Neuronal stem cell (in vitro differentiated cells): ENCODE results near the gene STRN.
"Not testable (repeated sequence)": the region's sequence is repeated elsewhere in the genome, so short reads cannot be mapped to it uniquely, and the experiment has no call there.

Experiments used
- DNase-seq: peaks from one replicate; pipeline ENCODE4 v3.0.0-alpha.2; 2013; ENCODE audit warnings: low spot score
- H2AFZ ChIP-seq: one replicate; pipeline ENCODE4 v1.6.1; 2013; ENCODE audit warnings: mild to moderate bottlenecking, low read length, inconsistent platforms
- H2AK5ac ChIP-seq: 2 replicates; pipeline ENCODE4 v1.6.1; 2013; ENCODE audit warnings: low read depth, mild to moderate bottlenecking, inconsistent platforms, low read length, moderate library complexity, mixed read lengths
- H2BK120ac ChIP-seq: 2 replicates; pipeline ENCODE4 v1.6.1; 2013; ENCODE audit warnings: low read depth, mild to moderate bottlenecking, inconsistent platforms, low read length, moderate library complexity, mixed read lengths
- H2BK12ac ChIP-seq: one replicate; pipeline ENCODE4 v1.6.1; 2013; ENCODE audit warnings: low read length, inconsistent platforms
- H2BK15ac ChIP-seq: 2 replicates; pipeline ENCODE4 v1.6.1; 2013; ENCODE audit warnings: mild to moderate bottlenecking, low read length, inconsistent platforms, mixed read lengths
- H2BK5ac ChIP-seq: one replicate; pipeline ENCODE4 v1.6.1; 2013; ENCODE audit warnings: inconsistent platforms, mild to moderate bottlenecking, low read length, moderate library complexity
- H3K14ac ChIP-seq: one replicate; pipeline ENCODE4 v1.6.1; 2013; ENCODE audit warnings: low read length, inconsistent platforms
- H3K18ac ChIP-seq: 2 replicates; pipeline ENCODE4 v1.6.1; 2013; ENCODE audit warnings: low read length, inconsistent platforms
- H3K23ac ChIP-seq: 2 replicates; pipeline ENCODE4 v1.6.1; 2013; ENCODE audit warnings: low read depth, mild to moderate bottlenecking, mixed read lengths, low read length, inconsistent platforms; ENCODE audit not compliant: poor library complexity
- H3K27ac ChIP-seq: replicated peaks from 3 replicates; pipeline ENCODE4 v1.5.1; 2013; ENCODE audit warnings: low read length, inconsistent platforms
- H3K27me3 ChIP-seq, 3 experiments: 2 replicates each; pipeline ENCODE4 v1.6.1; 2013; ENCODE audit warnings: low read length in 3 of 3, mild to moderate bottlenecking in 2 of 3, inconsistent platforms in 1 of 3, low read depth in 1 of 3, mixed read lengths in 1 of 3, moderate library complexity in 1 of 3; ENCODE audit not compliant: control insufficient read depth in 3 of 3, insufficient read depth in 3 of 3
- H3K36me3 ChIP-seq, 2 donors: replicated peaks in 1 of 2; 2 replicates each; pipeline ENCODE4 v1.6.1; 2013; ENCODE audit warnings: low read length in 2 of 2; ENCODE audit not compliant: control insufficient read depth in 2 of 2, insufficient read depth in 2 of 2
- H3K4ac ChIP-seq: 2 replicates; pipeline ENCODE4 v1.6.1; 2013; ENCODE audit warnings: inconsistent platforms, mild to moderate bottlenecking, low read length, moderate library complexity
- H3K4me1 ChIP-seq, 2 donors: 1 replicate in 1 of 2; 2 replicates in 1 of 2; pipeline ENCODE4 v1.6.1; 2013; ENCODE audit warnings: low read length in 2 of 2, low read depth in 1 of 2; ENCODE audit not compliant: control insufficient read depth in 2 of 2, insufficient read depth in 1 of 2
- H3K4me2 ChIP-seq: one replicate; pipeline ENCODE4 v1.6.1; 2013; ENCODE audit warnings: mild to moderate bottlenecking, low read length, inconsistent platforms; ENCODE audit not compliant: insufficient read depth, poor library complexity, severe bottlenecking
- H3K4me3 ChIP-seq, 2 donors: 2 replicates each; pipeline ENCODE4 v1.5.1; 2013; ENCODE audit warnings: low read length in 2 of 2, mild to moderate bottlenecking in 2 of 2, inconsistent platforms in 1 of 2, moderate library complexity in 1 of 2
- H3K79me1 ChIP-seq: one replicate; pipeline ENCODE4 v1.6.1; 2013; ENCODE audit warnings: low read depth, mild to moderate bottlenecking, inconsistent platforms, low read length, moderate library complexity
- H3K9ac ChIP-seq: one replicate; pipeline ENCODE4 v1.6.1; 2013; ENCODE audit warnings: mild to moderate bottlenecking, low read depth, low read length, inconsistent platforms; ENCODE audit not compliant: poor library complexity
- H3K9me3 ChIP-seq, 2 donors: replicated peaks in 1 of 2; 2 replicates each; pipeline versions ENCODE3 to v1.6.1; 2013; ENCODE audit warnings: low read length in 2 of 2, mild to moderate bottlenecking in 2 of 2, inconsistent platforms in 1 of 2, low read depth in 1 of 2, mixed read lengths in 1 of 2, moderate library complexity in 1 of 2; ENCODE audit not compliant: control insufficient read depth in 2 of 2, insufficient read depth in 1 of 2
- H4K8ac ChIP-seq: one replicate; pipeline ENCODE4 v1.6.1; 2013; ENCODE audit warnings: low read depth, mild to moderate bottlenecking, inconsistent platforms, low read length, moderate library complexity
- H4K91ac ChIP-seq: one replicate; pipeline ENCODE4 v1.6.1; 2013; ENCODE audit warnings: low read length, low read depth, mild to moderate bottlenecking, inconsistent platforms; ENCODE audit not compliant: poor library complexity
- WGBS, 2 donors: extraction: QIAGEN DNeasy Blood & Tissue Kit; methylation state at CpG; one replicate each; pipeline ENCODE4 v1.1.7; 2013; ENCODE audit warnings: missing lambda C conversion rate in 2 of 2, mixed read lengths in 1 of 2; ENCODE audit not compliant: insufficient read length in 2 of 2, insufficient replicate concordance in 1 of 2; ENCODE audit errors: extremely low coverage in 2 of 2; 5-methylcytosine and 5-hydroxymethylcytosine counted together

STRN gene

DNA sequence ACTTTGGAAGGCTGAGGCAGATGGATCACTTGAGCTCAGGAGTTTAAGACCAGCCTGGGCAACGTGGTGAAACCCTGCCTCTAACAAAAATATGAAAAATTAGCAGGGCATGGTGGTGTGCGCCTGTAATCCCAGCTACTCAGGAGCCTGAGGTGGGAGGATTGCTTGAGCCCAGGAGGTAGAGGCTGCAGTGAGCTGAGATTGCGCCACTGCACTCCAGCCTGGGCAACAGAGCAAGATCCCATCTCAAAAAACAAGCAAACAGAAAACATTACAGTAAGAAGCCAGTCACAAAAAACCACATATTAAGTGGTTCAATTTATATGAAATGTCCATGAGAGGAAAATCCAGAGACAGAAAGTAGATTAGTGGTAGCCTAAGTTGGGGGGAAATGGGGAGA is 12.7 kb upstream of the STRN start:
- not testable (repeated sequence) for H2AFZ ChIP-seq, H3K14ac ChIP-seq, H2AK5ac ChIP-seq, H3K79me1 ChIP-seq, H3K9me3 ChIP-seq, H2BK12ac ChIP-seq, H3K4me1 ChIP-seq, H3K27me3 ChIP-seq, H3K4me3 ChIP-seq, H3K4me2 ChIP-seq, H2BK5ac ChIP-seq, H2BK120ac ChIP-seq, H3K9ac ChIP-seq, H3K27ac ChIP-seq, H3K4ac ChIP-seq, H3K23ac ChIP-seq, H3K36me3 ChIP-seq, H2BK15ac ChIP-seq, H3K18ac ChIP-seq, H4K91ac ChIP-seq, DNase-seq, H4K8ac ChIP-seq
- no CpG with 5 or more reads among the region's 3 CpGs for WGBS, 2 donors

DNA sequence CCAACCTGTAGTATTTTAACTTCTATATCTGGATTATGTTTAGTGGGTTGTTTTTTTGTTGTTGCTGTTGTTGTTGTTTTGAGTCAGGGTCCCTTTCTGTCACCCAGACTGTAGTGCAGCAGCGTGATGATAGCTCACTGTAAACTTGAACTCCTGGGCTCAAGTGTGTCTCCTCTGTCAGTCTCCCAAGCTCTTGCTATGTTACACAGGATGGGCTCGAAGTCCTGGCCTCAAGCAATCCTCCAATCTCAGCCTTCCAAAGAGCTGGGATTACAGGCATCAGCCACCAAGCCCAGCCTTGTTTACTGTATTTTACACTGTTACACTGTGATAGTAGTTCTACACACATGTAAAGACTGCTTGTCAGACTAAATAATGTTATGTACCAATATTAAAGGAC is 9.7 kb upstream of the STRN start:
- H3K23ac ChIP-seq, result no peak overlapping the region
- no peak overlapping the region for H2BK15ac ChIP-seq
- H3K36me3 ChIP-seq, result peaks cover 0 to 2% of the 10 kb centered on the region in 2 donors
- H3K18ac ChIP-seq, result no peak overlapping the region
- H3K14ac ChIP-seq, result no peak overlapping the region
- no peak overlapping the region for H4K91ac ChIP-seq
- H3K79me1 ChIP-seq, result no peaks in the 10 kb centered on the region
- H3K27me3 ChIP-seq, result no peaks in the 10 kb centered on the region
- no peak overlapping the region for H2BK5ac ChIP-seq
- DNase-seq, result no peak
- H3K4me3 ChIP-seq, result no peak overlapping the region
- no peak overlapping the region for H4K8ac ChIP-seq
- no peak overlapping the region for H2AFZ ChIP-seq
- WGBS, 2 donors, result no CpG with 5 or more reads among the region's 2 CpGs
- no peak overlapping the region for H2BK120ac ChIP-seq
- no peak overlapping the region for H3K27ac ChIP-seq
- H3K4me2 ChIP-seq, result no peak overlapping the region
- H3K4ac ChIP-seq, result no peak overlapping the region
- H2BK12ac ChIP-seq, result no peak overlapping the region
- no peak overlapping the region for H2AK5ac ChIP-seq
- H3K9me3 ChIP-seq, result no peaks in the 10 kb centered on the region
- no peak overlapping the region for H3K9ac ChIP-seq
- H3K4me1 ChIP-seq, result no peaks in the 10 kb centered on the region

DNA sequence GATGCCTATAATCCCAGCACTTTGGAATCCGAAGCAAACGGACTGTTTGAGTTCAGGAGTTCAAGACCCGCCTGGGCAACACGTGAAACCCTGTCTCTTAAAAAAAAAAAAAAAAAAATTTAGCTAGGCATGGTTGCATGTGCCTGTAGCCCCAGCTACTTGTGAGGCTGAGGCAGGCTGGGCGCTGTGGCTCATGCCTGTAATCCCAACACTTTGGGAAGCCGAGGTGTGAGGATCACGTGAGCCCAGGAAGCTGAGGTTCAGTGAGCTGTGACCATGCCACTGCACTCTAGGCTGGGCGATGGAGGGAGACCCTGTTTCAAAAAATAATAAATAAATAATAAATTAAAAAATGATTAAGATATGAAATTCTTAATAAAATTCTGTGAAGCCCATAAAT is 9.0 kb upstream of the STRN start:
- Histone ChIP-seq H3K4me1 (no peaks in the 10 kb centered on the region), H3K79me1 (no peaks in the 10 kb centered on the region), H2AK5ac (no peak overlapping the region), H3K9ac (no peak overlapping the region), H3K4ac (no peak overlapping the region), H4K91ac (no peak overlapping the region), H4K8ac (no peak overlapping the region), H3K23ac (no peak overlapping the region), H3K27me3 (no peaks in the 10 kb centered on the region), H3K4me3 (no peak overlapping the region), H2BK12ac (no peak overlapping the region), H2BK15ac (no peak overlapping the region), H3K36me3 (no peaks in the 10 kb centered on the region), H2BK5ac (no peak overlapping the region), H2BK120ac (no peak overlapping the region), H3K4me2 (no peak overlapping the region), H2AFZ (no peak overlapping the region), H3K27ac (no peak overlapping the region), H3K14ac (no peak overlapping the region), H3K18ac (no peak overlapping the region), H3K9me3 (no peaks in the 10 kb centered on the region)
- WGBS, 2 donors, result no CpG with 5 or more reads among the region's 8 CpGs
- DNase-seq, result no peak

DNA sequence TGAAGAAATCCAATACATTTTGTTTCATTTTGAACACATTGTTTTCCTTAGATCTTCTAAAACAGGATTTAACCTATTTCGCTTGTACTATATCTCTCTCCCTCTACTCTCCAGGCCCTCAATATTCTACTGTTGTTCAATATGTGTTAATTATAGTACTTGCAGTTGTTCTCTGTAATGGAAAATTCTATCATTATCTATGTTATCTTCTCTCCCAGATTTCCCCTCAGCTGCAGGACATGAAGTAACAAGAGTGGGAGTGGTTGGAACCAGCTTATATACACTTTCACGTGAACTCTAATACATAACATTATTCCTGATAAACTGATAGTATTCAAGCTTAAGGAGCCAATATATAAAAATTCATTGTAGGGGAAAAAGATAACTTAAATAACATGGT is 7.0 kb upstream of the STRN start:
- Histone ChIP-seq H3K18ac (no peak overlapping the region), H3K36me3 (no peaks in the 10 kb centered on the region), H4K91ac (no peak overlapping the region), H3K4me3 (no peak overlapping the region), H3K79me1 (no peaks in the 10 kb centered on the region), H3K27ac (no peak overlapping the region), H2BK120ac (no peak overlapping the region), H3K4ac (no peak overlapping the region), H2AK5ac (no peak overlapping the region), H3K9ac (no peak overlapping the region), H3K4me2 (no peak overlapping the region), H2BK15ac (no peak overlapping the region), H3K14ac (no peak overlapping the region), H2BK12ac (no peak overlapping the region), H2AFZ (peak overlapping the region; percentile 0), H3K23ac (no peak overlapping the region), H3K9me3 (no peaks in the 10 kb centered on the region), H4K8ac (no peak overlapping the region), H3K27me3 (no peaks in the 10 kb centered on the region), H2BK5ac (no peak overlapping the region), H3K4me1 (peaks cover 0 to under 1% of the 10 kb centered on the region in 2 donors)
- DNase-seq, result no peak
- WGBS, 2 donors, result no CpG with 5 or more reads among the region's 2 CpGs
